GM20431 (cell line): ENCODE data around the gene TMEM191C.
"Not testable (repeated sequence)": the region's sequence is repeated elsewhere in the genome, so short reads cannot be mapped to it uniquely, and the experiment has no call there.

Experiments
- in situ Hi-C: fragments of 300-500 bp; cut with MseI, MboI; formaldehyde crosslinking; loops from one replicate; pipeline ENCODE4 v1.15.0; 2020; ENCODE audit warnings: low sequenced_read_pairs; ENCODE audit not compliant: unreplicated experiment

The TMEM191C gene

DNA sequence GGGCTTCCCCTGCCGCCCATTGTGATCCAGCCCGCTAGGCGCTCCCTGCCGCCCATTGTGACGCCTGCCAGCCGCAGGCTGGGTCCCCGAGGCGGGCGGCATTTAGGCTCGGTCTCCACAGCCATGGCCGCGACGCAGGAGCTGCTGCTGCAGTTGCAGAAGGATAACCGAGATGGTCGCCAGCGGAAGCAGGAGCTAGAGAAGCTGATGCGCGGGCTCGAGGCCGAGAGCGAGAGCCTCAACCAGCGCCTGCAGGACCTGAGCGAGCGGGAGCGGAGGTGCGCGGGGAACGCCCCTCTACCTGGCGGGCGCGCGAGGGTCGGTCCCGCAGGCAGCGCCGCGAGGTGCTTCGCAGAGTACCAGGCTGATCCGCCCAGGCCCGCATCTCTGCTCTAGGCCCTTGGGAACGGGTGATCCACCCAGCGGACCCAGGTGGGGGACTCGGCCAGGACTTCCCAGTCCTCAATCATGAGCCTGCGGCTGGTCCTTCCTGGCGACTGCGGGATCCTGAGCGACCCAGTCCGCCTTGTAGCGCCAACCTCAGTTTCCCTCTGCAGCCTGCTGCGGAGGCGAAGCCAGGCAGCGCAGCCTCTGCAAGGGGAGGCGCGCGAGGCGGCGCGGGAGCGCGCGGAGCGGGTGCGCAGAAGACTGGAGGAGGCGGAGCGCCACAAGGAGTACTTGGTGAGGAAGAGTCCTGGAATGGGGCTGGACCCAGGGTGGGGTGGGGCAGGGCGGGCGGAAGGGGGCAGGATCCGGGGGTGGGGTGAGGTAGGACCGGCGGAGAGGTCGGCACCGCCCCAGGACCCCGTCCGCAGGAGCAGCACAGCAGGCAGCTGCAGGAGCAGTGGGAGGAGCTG, at the start of gene TMEM191C:
TSS of gene TMEM191C (plus strand) at position 51 of the 857 bp plus-strand sequence. CDS start at position 124, 73 bp downstream.
- in situ Hi-C loops, result not testable (repeated sequence)

DNA sequence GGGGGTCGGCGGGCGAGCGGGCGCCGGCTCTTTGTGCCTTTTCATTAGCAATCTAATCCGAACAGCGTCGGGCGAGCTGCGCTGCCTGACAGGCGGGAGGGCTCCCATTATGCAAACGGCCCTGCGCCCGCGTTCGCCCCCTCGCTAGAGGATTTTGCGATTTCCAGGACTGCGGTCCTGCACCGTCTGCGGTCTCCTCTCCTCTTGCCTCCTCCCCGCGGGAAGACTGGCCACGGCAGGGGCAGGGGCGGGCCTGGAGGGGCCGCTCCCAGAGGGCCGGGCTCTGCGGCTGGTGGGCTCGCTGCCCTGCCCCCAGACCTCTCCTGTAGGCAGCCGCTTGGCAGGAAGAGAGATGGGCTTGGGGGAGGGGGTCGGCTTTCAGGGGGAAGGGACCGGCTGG, 49.3 kb upstream of the TMEM191C start:
- in situ Hi-C loops, result not testable (repeated sequence)

DNA sequence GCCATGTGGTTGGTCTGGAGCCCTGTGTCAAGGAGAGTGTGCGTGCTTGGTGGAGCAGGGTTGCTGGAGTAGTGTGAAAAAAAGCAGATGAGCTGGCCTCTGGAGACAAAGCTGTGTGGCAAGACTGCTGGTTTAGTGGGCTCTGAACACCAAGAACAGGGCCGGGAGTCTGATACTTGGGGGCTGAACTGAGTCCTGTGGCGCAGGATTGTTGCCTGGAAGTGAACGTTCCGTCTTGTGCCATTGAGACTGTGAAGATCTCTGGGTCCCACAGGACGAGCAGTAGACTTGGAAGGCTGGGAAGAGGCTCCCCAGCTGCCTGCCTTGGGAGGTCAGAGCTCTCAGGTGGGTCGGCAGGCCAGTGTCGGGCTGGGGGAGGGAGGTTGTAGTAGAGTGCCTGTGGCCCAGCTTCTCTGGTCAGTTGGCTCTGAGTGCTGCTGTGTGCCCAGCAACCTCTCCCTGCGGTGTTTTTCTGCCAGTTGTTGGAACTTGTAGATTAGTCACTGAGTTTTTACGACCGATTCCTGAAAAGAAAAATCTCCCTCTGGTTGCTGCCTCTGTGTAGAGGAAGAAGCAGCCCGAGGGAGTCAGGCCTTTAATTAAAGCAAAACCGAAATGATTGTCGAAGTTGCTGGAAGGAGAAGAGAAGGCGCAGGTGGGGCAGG, 48.1 kb upstream of the TMEM191C start:
- in situ Hi-C loops, result not testable (repeated sequence)

GRCh38 chr22:21420180-21420763, 46.9 kb upstream of the TMEM191C start:
- in situ Hi-C loops, result not testable (repeated sequence)

- in situ Hi-C loops, result not testable (repeated sequence)
Measured at GRCh38 chr22:21424084-21424709, 43.0 kb upstream of the TMEM191C start.

DNA sequence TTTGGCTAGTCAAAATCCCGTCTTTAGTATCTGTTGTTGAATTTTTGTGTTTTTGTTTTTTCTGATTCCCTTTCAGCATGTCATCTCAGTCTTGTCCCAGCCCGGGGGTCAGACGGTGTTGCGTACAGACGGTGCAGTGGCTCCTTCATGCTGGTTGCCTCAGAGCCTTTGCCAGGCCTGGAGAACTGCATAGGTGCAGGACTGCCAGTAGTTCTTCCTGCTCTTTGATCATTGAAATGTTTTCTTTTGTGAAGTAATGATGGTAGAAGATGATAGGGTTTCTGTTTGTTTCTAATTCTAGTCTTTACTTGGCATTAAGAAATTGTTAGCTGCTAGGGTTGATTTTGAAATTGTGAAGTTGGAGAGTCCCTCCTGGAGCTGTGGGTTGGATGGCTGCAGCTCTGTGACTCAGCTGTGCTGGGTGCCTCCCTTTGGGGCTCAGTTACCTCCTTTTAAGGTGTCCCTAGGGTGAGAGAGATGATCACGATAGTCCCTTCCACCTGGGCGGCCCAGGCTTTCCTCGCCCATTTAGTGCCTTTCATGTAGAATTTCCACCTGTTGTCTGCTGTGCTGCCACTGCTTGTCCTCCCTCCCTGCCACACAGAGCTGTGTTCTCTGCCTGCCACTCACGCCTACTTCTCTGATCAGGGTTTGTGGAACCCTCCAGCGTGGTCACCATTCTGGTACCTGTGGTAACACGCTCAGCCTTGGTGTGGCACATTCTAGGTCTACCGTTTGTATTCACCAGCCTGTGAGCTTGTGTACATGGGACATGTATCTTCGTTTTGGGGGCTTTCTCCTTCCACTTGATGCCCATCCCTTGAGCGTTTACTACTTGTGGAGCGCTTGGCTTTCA, 32.6 kb upstream of the TMEM191C start:
- in situ Hi-C loops, result not testable (repeated sequence)

DNA sequence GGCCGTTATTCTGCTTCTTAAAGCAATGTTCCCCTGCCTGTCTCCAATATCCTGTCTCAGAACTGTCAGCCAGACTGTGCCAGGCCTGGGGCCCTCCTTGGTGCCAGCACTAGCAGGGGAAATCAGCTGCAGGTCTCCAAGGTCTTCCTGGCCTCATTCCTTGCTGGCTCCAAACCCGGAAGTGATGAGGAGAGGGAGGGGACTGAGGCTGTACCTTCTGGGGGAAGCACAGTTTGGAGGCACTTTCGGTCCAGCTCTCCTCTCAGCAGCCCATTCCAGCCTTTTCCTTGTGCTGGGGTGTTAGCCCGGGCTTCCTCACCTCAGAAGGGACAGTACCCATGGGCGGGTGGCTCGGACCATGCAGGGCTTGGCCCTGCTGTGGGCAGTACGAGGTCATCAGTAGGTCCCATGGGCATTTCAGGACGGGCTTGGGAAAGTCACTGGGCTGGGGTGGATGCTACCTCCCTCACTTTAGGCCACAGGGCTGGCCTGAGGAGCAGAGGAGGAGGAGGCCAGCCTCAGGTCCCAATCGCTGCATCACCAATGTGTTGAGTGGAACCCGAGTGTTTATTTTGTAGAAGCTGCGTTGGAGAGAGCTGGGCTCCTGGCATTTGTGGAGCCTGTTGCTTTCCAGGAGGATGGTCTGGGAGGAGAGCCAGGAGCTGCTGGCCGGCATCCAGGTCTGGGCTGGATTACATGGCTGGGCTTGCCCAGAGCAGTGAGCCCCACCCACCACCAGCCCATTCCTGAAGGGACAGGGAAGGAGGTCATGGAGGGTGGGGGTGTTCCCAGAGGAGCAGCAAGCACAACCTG, 31.0 kb upstream of the TMEM191C start:
- in situ Hi-C loops, result not testable (repeated sequence)

GRCh38 chr22:21438013-21438412, 29.2 kb upstream of the TMEM191C start:
- in situ Hi-C loops, result not testable (repeated sequence)

- in situ Hi-C loops, result not testable (repeated sequence)
Measured at GRCh38 chr22:21440018-21440636, 27.1 kb upstream of the TMEM191C start.

DNA sequence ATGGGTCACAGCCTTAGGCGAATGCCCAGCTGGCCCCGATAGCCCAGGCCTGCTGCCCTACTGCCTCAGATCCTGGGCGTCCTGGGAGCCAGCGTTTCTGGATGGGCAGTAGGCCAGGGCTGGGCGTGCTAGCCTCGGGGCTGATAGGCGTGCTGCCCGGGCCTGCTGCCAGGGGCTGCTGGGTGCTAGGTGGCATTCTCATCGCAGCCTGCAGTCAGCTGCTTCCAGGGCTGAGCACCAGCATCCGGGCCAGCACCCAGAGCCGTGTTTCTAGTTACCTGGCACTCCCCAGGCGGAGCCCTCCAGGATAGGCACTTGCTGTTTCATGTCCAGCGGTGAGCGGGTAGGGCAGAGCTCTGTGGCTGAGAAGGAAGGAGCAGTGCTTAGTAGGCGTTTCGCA, 26.5 kb upstream of the TMEM191C start:
- in situ Hi-C loops, result not testable (repeated sequence)

- in situ Hi-C loops, result not testable (repeated sequence)
Measured at GRCh38 chr22:21441170-21441569, 26.0 kb upstream of the TMEM191C start.

DNA sequence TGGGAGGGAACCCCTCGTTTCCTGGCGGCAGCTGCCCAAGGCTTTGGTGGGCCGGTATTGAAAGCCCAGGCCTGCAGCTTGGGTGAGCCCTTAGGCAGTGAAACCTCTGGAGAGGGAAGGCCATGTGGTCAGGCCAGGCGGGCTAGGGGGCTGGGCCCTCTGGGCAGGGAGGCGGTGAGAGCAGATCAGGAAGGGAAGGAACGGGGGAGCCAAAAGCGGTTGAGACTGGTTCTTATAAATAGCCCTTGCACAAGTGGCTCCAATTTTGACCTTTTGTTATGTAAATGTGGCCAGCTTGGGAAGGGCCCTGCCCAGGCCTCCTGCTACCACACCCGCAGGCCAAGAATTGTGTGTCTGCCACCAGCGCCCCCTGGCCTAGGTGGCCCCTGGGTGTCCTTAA, 25.1 kb upstream of the TMEM191C start:
- in situ Hi-C loops, result not testable (repeated sequence)

- in situ Hi-C loops, result not testable (repeated sequence)
Measured at GRCh38 chr22:21442646-21443045, 24.5 kb upstream of the TMEM191C start.

- in situ Hi-C loops, result no loop called here
Measured at GRCh38 chr22:21443057-21443734, 24.0 kb upstream of the TMEM191C start.

DNA sequence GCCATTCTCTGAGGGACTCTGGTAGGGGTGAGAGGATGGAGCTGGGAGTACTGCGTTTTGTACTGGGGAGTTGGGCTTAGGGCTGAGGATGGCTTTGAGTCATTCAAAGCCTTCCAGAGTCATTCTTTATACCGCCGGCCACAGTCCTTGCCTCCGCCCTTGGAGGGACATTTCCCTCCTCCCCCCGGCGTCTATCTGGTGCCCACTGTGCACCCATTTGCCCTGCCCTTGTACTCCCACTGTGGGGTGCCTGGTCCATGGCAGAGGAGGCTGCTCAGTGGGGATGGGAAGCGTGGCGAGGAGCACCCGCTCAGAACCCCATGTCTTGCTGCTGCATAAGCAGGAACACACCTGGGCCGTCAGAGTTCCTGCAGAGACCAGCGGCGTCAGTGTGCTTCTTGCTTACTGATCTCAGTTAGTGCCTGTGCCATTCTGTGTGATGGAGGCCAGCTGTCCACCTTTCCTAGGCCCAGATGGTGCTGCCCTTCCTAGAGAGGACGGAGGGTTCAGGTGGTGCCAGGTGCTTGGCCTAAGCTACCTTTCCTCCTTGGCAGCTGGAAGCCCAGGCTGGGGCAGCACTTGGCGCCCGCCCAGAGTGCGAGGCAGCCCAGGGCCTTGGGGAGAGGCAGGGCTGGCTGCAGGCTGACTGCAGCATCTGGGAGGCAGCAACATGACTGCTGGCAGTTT, 23.3 kb upstream of the TMEM191C start:
- in situ Hi-C loops, result no loop called here

GRCh38 chr22:21444701-21445436, 22.3 kb upstream of the TMEM191C start:
- in situ Hi-C loops, result no loop called here
